Amniotic stem cell (primary cell): ENCODE results near the gene CLNK.

Source experiments
- DNase-seq: peaks from one replicate; lab custom pipeline; 2025; lab: John Stamatoyannopoulos, UW

Gene CLNK

DNA sequence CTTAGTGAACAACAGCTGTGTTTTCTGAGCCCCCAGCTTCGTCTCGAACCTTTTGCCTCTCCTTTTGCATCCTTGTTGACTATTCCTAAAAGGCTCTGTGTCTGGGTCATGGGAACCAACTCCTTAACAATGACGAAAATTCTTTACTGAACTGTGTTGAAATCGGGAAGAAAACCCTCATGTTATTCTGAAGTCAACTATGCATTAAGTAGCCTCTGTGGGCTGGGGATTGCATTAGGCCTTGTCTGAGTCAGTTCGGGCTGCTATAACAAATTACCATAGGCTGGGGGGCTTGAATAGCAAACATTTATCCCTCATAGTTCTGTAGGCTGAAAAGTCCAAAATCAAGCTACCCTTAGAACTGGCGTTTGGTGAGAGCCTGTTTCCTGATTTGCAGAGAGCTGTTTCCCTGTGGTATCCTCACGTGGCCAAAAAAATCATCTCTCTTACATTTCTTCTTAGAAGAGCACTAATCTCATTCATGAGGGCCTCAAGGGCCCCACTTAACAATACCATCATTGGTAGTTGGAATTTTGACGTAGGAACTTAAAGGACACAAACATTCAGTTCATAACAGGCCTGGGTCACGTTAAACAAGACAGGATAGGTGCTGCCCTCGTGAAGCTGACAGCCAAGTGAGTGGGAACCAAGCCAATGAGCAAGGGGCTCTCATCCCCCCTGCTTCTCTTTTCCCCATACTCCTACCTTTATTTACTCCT is 75.9 kb downstream of the CLNK start:
- DNase-seq = no peak

- no peak for DNase-seq
Measured at GRCh38 chr4:10607206-10607605, 77.4 kb downstream of the CLNK start.

GRCh38 chr4:10606483-10607155 is 77.9 kb downstream of the CLNK start:
- no peak for DNase-seq

DNA sequence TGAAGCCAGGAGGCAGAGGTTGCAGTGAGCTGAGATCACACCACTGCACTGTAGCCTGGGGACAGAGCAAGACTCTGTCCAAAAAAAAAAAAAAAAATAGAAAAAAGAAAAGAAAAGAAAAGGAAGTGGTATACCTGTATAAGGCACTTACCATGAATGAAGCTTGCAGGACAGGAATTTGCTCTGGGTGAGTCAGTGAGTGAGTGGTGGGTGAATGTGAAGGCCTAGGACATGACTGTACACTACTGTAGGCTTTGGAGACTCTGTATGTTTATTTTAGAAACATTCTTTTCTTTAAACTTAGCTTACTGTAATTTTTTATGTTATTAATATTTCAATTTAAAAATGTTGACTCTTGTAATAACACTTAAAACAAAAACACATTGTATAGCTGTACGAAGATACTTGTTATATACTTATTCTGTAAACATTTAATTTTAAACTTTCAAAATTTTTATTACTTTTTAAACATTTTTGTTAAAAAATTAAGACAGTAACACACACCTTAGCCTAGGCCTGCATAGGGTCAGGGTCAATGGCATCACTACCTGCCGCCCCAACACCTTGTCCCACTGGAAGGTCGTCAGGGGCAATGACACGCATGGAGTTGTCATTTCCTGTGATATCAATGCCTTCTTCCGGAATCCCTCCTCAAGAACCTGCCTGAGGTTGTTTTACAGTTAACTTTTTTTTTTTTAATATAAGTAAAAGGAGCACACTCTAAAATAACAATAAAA is 78.7 kb downstream of the CLNK start:
- peak; percentile 24 for DNase-seq

GRCh38 chr4:10605031-10605430 is 79.5 kb downstream of the CLNK start:
- DNase-seq = no peak

DNA sequence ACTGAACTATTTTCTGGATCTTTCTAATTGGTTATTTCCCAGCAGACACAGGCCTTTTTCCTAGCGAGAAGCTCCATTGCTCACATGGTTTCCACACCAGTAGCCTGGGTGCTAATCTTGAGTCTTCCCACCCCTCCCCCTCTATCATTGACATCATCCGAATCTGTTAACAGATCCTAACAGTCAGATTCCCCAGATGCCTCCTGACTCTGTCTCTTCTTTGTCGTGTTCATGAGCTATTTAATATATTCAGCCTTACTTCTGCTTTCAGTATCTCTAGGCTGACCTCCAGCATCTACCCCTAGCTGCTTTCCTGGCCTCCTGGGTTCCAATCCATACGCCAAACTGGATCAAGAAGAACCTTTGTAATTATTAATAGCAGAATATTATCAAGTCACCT is 85.0 kb downstream of the CLNK start:
- DNase-seq = no peak

- no peak for DNase-seq
Measured at GRCh38 chr4:10598829-10599228, 85.7 kb downstream of the CLNK start.

GRCh38 chr4:10596586-10597290 is 87.8 kb downstream of the CLNK start:
- no peak for DNase-seq

DNA sequence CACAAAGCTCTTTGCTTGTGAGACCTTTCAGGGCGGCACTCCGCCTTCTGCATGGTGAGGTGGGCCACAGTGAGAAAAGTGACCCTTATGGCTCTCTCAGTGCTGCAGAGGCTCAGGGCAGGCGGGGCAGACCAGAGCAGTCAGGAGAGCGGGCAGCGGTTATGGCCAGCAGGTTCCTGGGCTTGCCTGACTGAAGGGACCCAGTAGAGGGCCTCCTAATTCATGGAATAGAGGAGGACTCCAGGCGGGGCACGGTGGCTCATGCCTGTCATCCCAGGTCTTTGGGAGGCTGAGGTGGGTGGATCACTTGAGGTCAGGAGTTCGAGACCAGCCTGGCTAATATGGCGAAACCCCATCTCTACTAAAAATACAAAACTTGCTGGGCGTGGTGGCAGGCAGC is 91.4 kb downstream of the CLNK start:
- DNase-seq = no peak

DNA sequence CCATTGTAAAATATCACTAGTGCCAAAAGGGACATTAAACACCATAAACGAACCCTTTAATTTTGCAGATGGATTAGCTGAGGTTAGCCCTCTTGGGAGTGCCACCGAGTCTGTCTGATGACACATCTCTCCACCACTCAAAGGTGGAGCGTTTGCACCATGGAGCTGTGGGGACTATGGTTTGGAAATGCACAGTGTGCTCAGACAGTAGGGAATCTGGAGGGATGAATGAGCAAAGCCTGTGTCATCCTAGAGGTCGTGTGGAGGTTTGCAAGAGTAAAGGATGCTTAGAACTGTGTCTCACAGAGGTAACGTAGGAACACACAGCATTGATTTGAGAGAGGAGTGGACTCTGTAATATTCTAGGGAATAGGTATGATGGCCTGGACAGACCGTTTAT is 93.7 kb downstream of the CLNK start:
- no peak for DNase-seq

- no peak for DNase-seq
Measured at GRCh38 chr4:10589799-10590198, 94.8 kb downstream of the CLNK start.

- DNase-seq = no peak
Measured at GRCh38 chr4:10589321-10589720, 95.2 kb downstream of the CLNK start.

DNA sequence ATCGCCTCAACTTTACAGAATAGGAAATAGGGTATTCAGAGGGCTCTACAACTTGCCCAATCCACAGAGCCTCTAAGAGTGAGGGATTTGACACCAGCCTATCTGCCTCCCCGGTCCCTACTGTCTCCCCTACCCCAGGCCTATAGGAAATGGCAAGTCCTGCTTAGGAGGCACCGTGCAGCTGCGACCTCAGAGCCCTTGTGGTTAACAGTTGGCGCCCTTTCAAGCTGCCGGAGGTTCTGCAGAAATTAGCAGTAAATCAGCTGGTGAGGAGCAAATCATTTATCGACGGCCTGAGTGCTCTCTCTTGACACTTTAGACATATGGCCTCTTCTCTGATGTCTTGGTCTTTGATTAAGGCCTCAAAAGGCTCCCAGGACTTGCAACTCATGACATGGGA is 96.9 kb downstream of the CLNK start:
- DNase-seq = no peak

GRCh38 chr4:10587296-10587695 is 97.3 kb downstream of the CLNK start:
- no peak for DNase-seq

DNA sequence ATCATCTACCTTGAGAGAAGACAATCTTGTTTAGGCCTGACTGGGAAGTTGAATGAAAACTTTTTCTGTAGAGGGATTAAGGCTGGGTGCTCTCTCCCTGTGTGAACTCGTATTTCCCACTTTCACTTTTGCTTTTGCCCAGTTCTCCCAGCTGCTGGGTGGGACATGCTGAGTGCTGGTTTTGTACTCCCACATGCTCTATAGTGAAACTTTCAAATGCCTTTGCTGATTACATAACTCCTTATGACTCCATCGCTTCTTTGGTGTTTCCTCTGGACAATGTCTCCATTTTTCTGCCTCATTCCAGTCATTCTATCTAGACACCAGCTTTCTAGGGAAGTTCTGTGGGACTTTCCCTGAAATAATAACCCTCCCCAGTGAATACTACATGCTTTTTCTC is 100.5 kb downstream of the CLNK start:
- peak; percentile 6 for DNase-seq

DNA sequence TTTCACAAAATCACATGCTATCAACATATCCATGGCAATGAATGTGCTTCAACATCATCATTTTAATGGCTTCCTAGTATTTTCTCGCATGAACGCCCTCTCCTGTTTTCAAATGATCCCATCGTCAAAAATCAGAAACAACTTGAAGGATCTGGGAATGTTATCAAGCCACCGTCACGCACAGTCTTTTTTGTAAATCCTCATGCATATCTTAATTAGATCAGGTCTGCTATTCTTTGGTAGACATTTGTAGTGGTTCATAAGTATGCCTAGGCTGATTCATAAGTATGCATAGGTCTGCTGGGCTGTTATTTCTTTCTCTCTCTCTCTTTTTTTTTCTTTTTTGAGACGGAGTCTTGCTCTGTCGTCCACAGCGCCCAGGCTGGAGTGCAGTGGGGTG is 101.6 kb downstream of the CLNK start:
- DNase-seq = no peak

DNA sequence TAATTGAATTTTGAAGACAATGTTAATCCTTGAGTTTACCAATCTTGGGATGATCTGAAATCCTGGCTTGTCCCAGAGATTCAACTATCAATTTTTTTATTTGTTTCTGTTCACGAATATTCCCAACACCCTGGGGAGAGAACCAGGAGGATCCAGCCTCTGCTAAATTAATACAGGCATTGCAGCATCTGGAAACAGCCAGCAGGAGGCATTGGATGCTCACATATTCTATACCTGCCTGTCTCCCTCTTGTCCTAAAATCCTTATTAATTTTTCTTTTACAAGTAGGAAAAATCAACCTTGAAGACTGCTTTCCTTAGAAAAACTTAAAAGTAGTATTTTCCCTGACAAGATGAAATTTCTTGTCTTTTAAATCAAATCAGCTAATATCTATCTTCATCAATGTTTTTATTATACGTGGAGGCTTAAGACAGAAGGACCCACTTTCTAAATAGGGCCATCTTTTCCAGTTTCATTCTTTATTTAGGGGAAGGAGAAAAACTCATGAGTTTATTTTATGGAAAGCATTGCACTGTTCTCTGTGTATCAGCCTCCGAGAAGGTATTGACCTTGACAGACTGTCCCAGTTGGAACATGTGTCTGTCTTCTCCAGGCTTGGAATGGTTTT is 102.4 kb downstream of the CLNK start:
- peak; percentile 55 for DNase-seq

DNA sequence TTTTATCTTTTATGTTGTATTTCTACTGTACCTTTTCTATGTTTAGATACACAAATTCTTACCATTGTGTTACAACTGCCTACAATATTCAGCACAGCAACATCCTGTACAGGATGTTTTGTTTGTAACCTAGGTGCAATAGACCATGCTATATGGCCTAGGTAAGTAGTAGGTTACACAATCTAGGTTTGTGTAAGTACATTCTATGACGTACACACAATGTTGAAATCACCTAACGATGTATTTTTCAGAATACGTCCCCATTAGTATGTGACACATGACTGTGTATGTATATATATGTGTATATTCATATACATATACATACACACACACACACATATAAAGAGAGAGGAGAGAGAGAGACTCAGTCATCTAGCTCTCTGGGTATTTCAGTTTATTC is 103.5 kb downstream of the CLNK start:
- no peak for DNase-seq

DNA sequence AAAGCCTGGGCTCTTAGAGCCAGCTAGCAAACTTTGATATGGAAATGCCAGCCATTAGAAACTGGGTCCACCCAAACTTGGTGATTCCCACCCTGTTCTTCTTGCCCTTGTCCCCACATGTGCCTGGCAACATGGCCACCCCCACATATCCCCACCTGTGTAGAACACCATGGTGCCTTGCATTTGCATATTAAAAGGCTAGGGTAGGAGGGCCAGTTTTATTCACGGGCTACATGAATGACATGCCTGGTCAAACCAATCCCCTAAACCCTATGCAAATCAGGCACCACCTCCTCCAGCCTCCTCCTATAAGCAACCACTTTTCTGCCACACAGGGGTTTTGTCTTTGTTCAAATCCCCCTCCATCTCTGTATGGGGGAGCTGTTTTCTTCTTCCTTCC is 104.9 kb downstream of the CLNK start:
- DNase-seq = no peak

- no peak for DNase-seq
Measured at GRCh38 chr4:10577508-10578426, 106.8 kb downstream of the CLNK start.

DNA sequence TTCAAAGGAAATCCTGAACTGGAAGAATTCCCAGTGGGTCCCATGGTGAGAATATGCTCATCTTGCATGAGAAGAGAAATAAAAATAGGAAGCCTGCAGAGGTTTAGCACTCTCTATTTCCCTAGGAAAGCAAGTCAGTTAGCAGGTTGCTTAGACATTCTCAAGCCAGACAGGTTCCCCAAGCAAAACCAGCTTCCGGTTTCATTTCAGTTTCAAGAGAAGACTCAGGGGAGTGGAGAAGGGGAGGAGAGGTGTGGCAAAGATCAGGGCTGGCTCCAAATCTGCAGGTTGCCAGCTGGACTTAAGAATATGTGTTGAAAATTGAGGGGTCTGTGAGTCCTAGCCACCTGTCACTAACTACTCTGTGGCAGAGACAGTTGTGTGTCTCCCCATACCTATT is 107.5 kb downstream of the CLNK start:
- no peak for DNase-seq
